Activated T-cell treated with anti-CD3 and anti-CD28 coated beads for 4 hours (primary cell): Measurements from ENCODE around the gene DIDO1.

Experiments used
- DNase-seq: peaks from one replicate; pipeline ENCODE4 v3.0.0-alpha.2; 2020

The DIDO1 gene

DNA sequence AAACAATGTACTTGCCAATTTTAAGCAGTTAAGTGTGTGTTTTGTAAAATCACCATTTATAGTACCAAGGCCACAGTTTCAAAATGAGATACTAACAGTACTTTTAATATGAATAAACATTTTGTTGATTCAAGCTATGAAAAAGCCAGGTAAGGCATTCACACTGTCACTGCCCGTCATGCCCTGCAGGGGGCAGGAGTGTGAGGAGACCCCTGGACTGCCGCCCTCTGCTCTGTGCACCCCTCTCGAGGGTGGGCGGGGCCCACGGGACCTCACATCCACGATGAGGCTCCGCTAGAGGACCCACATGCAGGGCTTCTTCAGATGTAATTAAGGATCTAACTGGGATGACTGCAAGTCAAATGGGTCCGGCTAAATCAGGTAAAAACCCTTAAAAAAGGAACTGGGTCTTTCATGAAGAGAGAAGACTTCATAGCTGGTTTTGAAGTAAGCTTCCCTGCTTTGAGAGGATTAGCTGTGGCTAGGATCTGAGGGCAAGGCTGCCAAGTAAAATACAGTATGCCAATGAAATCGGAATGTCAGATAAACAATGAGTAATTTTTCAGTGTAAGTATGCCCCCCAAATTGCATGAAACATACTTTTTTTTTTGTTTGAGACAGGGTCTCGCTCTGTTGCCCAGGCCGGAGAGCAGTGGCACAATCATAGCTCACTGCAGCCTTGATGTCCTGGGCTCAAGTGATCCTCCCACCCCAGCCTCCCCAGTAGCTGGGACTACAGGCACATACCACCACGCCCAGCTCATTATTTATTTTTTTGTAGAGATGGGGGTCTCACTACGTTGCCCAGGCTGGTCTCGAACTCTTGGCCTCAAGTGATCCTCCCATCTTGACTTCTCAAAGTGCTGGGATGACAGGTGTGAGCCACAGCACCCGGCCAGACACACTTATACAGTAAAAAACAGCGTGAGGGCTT, 18.7 kb downstream of the DIDO1 start:
- no peak for DNase-seq

DNA sequence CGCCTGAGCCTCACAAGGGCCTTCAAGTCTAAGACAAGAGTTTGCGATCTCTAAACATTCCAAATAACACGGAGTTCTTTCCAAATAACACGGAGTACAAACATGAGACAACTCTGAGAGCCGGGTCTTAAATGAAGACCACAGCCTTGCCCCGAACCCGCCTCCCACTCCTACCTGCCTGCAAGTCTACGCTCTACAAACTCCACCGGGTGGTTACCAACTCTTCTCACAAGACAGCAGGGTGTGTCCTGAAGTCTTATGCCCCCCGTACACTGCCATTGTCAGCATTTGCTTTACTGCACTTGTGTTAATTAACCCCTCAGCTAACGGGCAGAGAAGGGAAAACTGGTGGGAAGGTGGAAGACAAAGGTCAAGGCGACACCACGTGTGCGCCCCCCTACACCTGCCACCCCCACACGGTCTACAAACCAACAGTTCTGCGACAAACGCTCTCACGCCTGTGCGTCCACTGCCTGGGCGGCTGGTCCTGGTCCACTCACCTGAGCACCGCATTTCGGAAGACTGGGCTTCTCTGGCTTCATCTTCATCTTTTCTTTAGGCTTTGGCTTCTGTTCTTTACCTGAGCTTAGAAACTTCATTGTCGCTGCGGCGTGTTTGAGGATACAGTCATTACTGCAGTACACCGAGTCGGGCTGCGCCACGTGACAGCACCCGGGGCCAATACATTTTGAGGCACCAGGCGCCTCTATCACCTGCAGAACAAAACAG, 19.5 kb downstream of the DIDO1 start:
- no peak for DNase-seq

DNA sequence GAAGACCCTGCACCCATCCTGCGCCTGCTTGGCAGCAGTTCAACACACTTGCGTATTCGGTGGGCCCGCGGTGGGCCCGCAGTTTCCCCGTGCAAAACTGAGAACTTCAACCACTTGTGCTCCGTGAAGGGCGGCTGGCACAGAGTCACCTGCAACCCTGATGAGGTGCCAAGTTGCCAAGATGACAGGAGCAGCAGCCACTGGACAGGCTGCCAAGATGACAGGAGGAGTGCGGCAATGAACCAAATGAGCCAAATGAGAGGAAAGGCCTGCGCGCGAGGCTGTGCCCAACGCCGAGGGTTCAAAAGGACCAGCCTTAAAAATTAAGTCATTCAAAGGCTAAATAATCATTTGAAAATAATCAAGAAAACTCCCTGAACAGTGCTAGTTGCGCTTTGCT, 20.1 kb downstream of the DIDO1 start:
- no peak for DNase-seq

DNA sequence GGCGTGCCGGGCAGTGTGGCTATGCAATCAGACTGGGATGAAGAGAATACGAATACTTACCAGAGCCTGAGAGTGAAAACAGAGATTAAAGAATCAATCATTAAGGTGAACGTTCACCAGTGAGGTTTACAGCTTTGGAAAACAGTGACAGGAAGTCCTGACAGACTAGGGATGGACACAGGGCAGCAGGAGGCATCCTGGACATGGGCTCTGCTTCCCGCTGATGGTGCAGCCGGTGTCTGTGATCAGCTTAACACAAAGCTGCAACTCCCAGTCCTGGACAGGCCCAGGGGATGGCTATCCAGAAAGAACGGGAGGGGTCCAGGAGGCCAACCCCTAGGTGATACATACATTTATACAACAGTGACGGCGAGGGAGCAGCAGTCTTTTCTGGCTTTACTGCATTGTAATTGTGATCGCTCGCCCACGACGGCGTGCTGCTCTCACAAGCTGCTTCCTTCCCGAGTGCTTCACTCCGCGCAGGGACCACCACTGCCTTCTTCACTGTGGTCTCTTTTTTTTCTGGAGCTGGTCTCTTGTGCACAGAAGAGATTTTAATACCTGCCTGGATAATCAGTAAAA, 20.7 kb downstream of the DIDO1 start:
- DNase-seq: no peak

DNA sequence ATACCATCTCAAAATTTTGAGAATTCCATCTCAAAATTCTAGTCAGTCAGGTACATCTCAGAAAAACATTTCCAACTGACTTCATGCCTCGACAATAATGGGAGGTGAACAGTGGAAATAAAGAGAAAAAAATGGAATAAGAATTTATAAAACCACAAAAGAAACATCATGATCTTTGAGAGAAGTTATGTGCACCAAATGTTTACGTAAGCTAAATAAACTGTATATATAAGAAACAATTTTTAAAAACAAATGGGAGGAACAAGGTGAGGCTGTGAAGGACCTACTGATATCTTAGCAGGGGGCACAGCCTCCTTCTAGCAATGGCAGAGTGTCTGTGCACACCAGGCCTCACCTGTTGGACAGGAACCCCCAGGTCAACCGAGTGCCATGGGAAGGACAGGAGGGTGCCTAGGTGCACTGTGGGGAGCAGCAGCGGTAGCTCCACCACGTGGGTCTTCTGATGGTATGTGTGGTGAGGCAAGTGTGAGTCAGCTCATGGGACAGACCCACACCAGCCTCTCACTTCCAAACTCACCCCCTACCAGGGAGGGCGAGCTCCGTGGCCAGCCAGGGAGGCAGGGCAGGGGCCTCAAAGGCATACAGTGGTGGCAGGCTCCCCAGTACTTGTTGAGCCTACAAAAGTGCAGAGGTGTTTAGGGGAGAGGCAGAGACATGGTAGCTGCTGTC, 23.2 kb downstream of the DIDO1 start:
- DNase-seq: no peak

DNA sequence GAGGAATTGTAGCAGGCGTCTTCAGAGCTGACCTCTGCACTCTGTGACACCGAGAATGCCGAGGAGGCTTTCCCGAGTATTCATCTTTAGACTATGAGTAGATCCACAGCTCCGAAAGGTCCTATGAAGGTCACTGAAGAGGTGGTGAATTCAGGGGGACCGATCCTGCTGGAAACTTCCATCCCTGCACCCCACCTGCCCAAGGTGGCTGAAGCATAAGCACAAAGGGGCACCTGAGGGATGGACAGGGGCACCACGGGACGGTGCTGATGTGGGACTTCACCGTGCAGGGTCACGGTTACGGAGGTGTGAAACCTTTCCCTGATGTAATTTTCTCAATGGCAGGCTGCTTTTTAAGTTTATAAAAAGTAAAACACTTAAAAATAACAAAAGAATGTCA, 24.4 kb downstream of the DIDO1 start:
- DNase-seq: no peak

DNA sequence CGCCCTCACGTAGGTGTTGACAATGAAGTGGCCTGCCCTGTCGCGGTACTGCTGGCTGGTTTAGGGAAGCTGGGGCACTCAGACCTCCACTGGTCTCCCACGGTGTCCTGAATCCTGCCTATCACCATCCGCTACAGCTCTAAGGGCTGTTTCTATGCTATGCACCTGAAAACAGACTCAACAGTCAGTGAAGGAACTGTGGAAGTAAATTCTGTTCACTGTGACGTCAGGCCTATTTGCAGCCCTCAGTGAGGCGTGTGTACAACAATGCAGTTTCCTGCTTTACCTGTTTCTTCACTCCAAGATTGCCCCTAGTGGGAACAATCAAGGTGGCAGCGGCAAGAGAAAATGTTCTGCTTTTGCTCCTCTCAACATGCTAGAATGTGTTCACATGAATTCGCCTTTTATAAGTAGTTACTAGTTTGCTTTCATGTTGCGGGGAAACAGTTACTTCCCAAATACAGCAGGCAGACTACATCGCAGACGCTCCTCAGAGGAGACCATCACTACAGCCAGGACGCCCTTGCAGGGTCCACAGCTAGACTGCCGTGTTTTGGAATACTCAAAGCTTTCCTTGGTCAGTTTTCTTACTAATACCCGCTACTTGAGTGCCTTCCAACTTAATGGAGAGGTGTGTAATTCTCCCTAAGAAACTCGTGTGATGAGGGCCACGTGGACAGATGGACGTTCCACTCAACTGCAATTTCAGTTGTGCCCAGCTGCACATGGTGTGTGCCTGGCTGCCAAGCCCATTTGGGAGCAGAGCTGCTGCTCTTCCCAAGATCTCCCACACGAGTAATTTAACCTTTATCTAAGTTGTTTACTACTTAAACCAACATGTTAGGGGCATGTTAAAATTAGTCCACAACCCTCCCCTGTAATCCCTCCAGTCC, 25.4 kb downstream of the DIDO1 start:
- DNase-seq: no peak

DNA sequence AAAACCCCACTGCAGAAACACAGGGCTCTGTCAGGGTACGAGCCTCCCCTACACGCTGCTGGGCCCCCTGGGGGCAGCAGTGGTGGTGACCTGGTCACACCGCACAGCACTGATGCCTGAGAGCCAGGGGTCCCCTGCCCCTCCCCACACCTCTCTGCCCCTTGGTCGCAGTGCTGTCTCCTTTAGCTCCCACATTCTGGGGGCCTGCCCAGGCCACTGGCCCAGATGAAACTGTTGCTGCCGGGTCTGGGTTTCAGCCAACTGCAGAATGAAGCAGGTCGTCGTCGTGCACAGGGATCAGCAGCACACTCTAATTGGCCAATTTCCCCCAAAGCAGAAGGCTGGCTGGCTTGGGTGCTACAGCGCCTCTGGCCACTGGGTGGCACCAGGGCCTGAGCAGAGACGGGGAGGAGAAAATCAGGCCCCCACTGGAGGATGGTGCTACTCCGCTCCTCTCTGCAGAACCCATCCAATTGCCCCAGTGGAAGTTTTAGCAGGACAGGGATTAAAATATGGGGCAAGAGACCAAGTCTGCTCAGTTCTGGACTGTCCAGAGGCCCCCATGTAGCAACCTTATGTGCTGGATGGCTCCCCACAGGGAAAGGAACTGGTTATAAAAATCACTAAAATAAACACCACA, 26.1 kb downstream of the DIDO1 start:
- DNase-seq: peak; percentile 63

DNA sequence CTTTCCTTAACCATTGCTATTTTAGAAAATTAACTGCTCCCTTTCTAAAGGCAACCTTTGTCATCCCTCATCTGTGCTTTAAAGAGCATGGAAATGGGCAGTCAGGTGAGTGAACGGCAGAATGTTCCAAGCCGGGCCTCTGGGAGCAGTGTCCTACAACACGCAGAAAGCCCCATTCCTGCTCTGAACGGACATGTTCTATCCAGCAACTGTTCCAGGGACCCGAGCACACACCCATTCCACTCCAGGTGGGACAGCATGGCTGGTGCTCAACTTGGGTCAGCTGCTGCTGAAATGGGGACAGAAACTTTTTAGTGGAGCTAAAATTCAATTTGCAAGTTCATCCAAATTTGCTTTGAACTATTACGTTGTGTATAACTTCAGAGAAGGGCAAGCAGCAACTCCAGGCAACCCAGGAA, 26.7 kb downstream of the DIDO1 start:
- DNase-seq: no peak

DNA sequence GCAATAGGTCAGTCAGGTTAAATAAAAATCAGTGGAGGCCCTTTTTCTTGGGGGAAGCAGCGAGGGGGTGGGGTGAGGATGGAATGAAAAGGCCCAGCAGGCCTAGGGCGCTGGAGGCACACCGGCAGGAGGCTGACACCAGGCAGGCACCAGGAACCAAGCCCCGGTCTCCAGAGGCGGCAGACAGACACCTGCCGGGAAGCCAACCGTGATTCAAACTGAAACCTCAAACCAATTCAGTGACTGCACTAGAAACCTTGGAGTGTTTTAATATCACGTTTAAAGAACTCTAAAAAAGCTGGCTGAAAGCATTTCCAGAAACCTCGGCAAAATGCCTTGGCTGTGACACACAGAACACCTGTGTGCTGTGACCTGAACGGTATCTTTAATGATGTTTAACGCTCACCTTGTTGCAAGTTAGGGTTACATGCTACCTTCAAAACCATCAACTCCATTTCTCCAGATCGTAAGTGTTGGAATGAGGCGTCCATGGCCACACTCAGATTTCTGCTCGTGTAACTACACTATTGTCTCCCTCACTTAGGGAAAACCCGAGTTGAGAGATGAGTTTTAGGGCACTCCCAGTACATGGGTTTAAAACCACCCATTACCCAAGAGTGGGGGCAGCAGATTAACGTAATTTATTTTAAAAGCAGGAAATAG, 27.2 kb downstream of the DIDO1 start:
- no peak for DNase-seq

DNA sequence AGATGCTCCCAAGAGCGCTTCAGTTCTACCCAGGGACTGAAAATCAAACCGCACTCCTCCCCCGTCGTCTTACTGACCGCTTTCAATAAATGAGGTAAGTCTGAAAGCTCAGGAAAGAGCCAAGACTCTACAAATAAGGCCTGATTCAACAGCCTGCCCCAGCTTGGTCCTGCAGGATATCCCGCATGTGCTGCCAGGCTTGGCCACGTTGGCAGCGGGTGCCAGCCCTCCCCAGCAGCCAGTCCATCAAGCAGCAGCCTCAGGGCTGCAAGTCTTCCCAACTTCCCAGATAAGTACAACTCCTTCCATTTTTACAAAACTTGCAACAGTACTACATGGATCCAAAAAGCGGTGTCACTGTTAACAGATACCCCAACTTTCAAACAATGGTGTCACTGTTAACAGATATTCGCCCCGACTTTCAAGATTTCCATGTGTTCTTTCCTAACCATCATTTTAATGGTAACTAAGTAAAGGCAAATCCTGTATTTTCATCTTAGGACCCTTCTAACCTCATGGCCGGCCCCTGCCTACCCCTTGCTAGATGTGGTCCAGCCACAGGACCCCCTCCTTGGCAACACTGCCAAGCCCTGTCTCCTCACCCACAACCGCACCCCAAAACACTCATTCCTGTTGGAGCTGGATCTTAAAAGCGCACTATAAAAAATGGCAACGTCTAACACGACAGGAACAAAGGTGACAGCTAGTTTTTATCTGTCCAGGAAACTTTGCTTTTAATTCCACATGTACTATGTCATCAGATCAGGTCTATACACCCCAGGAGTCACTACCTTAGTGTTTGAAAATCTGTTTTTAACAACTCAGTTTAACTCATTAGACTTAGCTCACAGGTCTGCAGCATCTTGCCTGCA, 28.0 kb downstream of the DIDO1 start:
- no peak for DNase-seq

DNA sequence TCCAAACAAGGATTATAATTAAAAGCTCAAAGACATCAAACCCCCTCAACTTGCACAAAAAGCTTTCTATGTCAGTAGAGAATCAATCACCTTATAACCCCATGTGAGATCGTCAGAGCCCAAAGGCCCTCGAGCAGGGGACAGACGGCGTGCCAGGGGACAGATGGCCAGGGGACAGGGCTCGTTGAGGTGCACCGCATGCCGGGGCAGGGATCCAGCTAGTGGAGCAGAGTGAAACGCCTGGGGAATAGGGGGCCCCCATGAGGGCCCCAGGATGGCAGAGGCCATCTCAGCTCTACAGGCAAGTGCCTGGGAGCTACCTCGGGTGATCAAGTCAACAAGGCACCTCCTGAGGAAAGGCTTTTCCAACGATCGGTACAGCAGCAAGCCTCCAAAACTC, 28.6 kb downstream of the DIDO1 start:
- no peak for DNase-seq

DNA sequence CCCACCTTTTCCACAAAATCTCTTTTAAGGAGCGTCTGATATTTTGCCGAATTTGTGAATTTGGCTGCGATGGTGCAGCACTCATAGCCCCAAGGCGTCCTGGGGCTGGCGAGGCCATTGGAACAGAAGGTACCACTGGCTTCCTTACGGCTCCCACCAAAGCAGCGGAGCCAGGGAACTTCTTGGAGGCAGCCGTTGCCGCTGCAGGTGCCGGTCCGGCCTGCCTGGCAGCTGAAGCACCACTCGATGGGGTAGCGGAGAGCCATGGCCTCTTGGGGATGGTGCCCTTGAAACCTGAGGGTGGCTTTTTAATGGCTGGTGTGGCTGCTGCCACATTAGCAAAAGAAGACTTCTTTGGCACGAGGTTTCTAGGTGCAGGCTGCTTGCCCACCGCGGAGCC, 29.8 kb downstream of the DIDO1 start:
- DNase-seq: no peak

DNA sequence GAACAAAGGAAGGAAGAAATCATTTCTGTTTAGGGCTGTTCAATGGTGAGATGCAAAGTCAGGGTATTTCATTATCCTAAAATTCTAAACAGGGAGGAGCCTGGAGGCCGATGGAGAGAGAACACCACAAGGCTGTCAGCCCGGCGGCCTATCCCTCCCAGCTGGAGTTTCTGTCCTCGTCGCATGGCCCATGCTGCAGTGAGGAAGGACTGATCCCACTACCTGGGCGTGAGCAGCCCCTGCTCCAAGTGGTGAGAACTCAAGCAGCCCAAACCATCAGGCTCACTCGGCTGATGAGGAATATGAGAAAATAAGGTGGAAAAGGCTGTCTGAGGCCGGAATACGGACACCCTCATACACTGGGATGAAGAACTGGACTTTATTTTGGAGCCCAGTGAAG, 30.8 kb downstream of the DIDO1 start:
- no peak for DNase-seq

DNA sequence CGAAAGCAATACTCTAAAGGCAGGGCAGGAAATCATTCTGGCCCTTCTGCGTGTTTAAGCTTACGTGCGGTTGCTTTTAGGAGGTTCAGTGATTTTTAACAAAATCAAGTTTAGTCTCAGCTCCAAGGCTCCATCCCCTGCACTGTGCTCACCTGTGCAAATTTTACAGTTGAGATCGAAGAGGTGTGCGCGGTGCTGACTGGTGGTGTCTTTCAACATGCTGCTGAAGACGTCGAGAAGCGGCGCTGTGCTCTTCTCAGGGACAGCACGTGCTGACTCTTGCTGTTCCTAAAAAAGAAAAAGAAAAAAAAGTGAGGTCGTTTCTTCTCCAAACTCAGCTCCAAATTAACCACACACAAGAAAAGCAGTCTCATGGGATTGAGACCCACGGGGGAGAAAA, 32.0 kb downstream of the DIDO1 start:
- DNase-seq: no peak

DNA sequence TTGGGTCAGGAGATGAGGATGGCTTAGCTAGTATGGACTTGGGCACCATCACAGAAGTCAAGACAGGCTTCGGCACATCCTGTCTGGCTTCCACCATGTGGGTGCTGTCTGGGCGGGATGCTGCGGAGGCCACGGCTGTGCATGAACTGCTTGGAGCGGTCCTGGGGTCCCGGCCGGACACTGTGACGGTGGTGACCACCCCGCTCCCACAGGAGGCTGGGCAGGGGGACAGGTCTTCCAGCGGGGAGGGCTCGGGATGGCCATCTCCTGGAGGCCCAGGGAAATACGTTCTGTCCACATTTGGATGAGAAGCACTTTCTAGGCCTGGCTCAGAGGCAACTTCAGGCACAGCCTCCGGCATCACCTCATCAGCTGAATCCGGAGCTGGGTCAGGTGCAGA, 32.6 kb downstream of the DIDO1 start:
- no peak for DNase-seq

DNA sequence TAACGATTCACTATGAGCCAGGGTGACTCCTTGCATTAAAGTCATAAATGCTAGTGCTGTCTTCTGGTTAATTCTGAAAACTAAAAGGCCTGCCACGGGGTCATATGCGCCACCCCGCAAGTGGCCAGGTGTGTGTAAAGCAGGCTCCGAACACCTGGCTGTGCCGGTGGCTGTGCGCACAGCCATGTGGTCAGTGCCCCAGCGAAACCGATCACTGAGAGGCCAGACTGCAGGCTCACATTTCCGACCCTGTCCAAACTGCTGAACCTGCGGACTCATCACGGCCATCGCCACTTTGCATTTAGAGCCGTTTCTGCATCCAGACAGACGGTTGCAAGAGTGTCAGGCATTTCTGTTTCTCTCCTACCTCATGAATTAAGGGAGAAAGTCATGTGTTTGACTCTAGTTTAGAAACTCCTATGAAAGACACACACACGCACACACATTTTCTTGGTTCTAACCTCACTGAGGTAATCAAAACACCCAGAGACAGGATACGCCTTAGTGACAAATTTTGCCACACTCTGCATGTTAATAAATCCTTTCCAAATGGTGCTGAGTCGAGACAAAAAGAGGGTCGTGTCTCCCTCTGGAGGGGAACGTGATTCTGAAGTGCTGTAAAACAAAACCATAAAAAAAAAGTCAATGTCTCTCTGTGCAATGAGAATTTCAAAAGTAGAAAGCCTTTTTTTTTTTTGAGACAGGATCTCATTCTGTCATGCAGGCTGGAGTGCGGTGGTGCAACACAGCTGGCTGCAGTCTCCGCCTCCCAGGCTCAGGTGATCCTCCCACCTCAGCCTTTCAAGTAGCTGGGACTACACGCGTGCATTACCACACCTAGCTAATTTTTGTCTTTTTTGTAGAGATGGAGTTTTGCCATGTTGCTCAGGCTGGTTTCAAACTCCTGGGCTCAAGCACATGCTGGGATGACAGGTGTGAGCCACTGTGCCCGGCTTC, 33.7 kb downstream of the DIDO1 start:
- no peak for DNase-seq

DNA sequence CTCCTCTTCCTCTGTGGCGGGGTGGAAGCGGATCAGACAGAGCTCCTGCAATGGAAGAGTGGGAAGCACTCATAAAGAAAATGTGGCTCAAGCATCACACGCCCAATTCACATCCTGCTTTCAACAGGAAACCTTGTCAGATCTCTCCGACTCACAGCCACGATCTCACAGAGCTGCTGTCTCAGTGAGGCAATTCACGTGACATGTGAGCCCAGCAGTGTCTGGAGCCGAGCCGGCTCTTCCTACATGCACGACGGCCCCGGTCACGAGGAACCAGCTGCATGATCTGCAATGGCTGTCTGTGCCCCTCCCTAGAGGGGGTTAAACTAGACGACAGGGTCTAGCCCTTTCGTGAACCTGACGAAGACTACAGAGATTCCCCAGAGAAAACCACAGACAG, 35.2 kb downstream of the DIDO1 start:
- no peak for DNase-seq

DNA sequence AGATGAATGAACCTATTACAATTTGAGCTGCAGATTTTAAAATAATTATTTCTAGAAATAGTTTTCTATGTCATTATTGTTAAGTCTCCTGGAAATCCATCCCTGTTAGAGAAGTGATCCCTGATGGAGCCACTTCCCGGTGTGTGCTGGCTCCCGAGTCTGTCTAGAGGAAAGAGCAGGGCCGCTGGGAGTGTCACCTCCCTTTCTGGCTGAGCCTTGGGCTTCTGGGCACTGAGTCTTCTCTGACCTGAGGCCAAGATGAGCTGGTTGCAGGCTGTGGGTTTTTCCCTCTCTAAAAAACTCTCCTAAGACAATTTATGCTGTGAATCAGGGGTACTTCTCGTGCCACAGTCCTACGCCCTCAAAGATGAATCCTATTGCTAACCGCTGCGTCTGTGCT, 35.9 kb downstream of the DIDO1 start:
- no peak for DNase-seq
